ENCODE data around the gene LYST.

GRCh38 chr1:235624721-235625333 is 241.9 kb downstream of the LYST start:
- TF ChIP-seq CTCF (conservative IDR thresholded peaks at IDR 0.05; ENCODE audit: low read length) = no peak
- no peak for TF ChIP-seq EZH2phosphoT487 (IDR thresholded peaks at IDR 0.05; ENCODE audit: borderline replicate concordance, low read depth, low read length)

Measured in OCI-LY7 (cell line).